GM21737 (cell line): ENCODE measurements around the gene NLGN4X.
"Not testable (repeated sequence)": the region's sequence is repeated elsewhere in the genome, so short reads cannot be mapped to it uniquely, and the experiment has no call there.

Experiments
- ATAC-seq: cut with Tn5 transposase; IDR thresholded peaks from one replicate; pipeline ENCODE4 v1.9.1; 2021; ENCODE audit warnings: mild to moderate bottlenecking, moderate library complexity; ENCODE audit not compliant: unreplicated experiment

Gene NLGN4X

GRCh38 chrX:6015423-6015822, 213.2 kb downstream of the NLGN4X start:
- no peak for ATAC-seq

DNA sequence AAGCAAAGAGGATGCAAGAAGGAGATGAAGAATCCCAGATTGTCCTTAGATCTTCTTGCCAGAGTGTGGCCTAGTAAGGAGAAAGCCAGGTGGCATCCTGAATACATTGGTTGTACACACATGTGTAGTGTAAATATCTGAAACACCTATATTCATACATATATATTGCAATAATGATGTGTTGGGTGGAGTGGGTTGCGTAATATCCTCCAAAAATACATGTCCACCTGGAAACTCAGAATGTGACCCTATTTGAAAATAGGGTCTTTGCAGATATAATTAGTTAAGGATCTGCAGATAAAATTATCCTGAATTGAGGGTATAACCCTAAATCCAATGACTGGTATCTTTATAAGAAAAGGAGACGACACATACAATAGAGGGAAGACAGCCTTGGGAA, 216.3 kb downstream of the NLGN4X start:
- ATAC-seq, result no peak

GRCh38 chrX:6005856-6006255, 222.8 kb downstream of the NLGN4X start:
- no peak for ATAC-seq

DNA sequence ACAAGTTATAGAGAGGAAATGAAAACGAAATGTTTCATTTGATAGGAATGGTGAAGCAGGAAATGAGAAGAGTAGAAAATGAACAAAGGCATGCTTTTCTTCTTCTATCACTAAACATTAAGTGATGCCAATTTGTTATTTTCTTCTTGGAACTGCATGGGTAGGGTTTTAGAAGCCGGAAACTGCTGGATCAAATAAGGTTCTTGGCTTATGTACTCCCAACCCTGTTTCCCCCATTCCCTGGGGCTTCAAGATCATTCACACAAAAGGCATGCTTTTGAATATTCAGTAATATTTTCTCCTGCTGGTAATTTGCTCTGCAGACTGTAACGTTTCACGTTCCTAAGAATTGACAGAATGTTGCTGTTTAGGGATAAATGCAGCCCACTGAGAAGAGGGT, 224.1 kb downstream of the NLGN4X start:
- ATAC-seq, result no peak

DNA sequence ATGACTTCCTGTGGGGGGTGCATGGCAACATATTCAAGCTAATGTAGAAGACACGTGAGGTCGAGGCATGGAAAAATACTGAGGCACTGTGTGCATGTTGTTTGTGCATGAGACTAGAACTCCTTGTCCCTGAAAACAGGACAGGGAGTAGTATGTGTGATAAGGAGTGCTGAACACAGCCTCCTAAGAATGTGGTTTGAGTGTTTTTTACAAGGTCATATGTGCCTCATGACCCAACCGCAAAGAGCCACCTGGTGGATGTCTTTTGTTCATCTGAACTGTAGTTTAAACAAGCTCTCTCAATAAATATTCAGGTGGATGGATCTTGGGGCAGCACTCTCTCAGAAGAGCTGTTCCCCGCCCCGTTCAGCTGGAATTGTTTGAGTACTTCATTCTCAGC, 226.6 kb downstream of the NLGN4X start:
- ATAC-seq, result no peak

GRCh38 chrX:5998901-5999300, 229.8 kb downstream of the NLGN4X start:
- ATAC-seq, result no peak

DNA sequence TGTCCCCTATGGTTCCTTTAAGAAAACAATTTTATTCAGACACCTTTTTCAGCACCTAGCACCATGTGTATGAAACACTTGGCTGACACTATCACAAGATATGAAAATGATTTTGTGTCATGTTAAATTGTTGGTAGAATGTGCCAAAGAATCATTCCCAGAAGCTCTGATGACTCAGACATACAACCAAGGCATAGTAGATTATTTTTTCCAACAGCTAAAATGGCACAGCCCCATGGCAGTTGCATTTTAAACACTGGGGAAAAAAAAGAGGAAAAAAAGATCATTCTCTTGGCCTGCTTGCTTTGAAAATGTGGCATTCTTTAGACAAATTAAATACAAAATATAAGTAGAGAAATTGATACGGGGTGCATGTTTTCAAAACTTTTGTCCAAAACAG, 230.2 kb downstream of the NLGN4X start:
- ATAC-seq, result no peak

- ATAC-seq, result no peak
These were observed 237.3 kb downstream of the NLGN4X start for GRCh38 chrX:5991393-5991792.

GRCh38 chrX:5979338-5979737, 249.3 kb downstream of the NLGN4X start:
- no peak for ATAC-seq

GRCh38 chrX:5976332-5976731, 252.3 kb downstream of the NLGN4X start:
- no peak for ATAC-seq

DNA sequence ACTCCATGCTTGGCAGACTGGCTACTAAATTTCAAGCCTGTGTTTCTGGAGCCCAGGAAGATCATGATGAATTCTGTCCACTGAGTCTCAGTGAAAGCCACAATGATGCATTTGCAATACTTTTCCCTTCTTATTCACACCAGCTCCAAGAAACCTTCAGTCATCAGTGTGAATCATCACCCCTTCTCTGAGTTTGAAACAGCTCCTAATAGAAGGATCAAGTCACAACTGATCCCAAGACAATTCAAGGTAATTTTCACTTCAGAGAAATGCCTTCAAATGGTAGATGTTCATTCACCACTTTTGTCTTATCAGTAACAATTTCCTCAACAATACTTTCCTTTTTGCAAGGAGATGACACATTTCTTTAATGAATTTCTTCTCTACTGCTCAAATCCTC, 257.4 kb downstream of the NLGN4X start:
- no peak for ATAC-seq

DNA sequence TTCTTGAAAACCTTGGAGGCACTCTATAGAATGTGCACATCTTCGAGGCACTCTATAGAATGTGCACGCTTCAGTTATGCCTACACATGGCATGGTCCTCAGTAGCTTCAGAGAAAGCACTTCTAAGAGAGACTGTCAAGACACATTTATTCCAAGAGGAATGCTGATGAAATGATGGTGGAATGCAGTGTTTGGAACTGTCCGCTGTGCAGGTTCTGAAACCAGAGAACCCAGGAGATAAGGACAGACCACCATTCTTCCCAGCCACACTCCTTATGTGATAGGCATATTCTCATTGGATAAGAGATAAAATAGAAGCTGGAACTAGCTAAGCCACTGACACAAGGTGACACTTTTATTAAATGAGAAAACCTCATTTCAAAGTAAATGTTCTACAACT, 263.3 kb downstream of the NLGN4X start:
- ATAC-seq, result no peak

DNA sequence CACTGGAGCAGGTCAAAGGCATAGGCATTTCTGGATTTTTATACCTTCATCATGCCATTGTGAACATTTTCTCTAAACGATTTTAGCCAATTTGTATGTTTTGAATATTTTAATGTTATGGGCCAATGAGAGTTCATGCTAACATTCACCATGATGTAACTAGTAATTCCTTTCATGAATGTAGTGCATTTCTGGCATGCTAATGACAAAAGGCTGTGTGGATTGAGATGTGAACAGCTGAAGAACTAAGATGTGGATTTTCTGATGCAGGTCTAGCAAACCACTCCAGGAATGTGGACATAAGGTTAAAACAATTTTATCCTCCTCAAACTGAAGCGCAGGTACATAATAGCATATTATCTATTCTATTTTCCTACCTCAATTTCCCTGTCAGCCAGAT, 269.4 kb downstream of the NLGN4X start:
- ATAC-seq, result no peak

GRCh38 chrX:5958523-5958922, 270.1 kb downstream of the NLGN4X start:
- no peak for ATAC-seq

DNA sequence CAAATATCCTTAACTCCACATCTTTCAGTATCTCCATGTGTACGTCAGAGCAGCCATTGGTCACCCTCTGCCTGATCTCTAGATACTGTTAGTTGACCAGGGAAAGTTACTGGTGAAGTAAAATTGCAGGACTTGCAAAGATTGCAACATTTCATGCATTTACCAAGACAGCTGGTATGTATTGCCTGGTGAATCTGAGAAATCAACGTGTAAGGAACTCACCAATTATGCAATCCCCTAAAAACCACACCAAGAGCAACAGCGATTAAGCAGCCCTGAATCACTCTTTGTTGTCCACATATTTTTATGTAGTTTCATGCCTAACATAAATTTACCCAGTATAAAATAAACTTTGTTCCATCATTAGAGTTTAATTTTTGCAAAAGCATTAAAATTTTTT, 271.2 kb downstream of the NLGN4X start:
- ATAC-seq, result no peak

- ATAC-seq, result no peak
These were observed 292.2 kb downstream of the NLGN4X start for GRCh38 chrX:5936438-5936837.

DNA sequence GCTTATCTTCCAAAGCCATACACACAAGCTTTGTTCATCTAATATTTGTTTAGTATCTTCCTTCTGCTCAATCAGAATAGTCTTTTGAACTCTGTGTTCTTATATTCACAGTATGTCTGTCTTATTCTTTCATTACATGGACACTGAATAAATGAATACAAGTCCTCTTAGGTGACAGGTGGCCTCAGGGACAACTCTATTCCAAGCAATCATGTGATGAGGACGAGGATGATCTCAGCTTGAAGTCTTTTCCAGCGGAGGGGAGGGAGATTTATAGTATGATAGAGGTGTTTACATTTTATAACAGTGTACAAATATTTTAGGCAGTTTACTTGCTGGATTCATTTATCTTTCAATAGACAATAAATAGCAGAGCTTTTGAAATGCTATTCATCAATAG, 300.4 kb downstream of the NLGN4X start:
- ATAC-seq, result no peak

DNA sequence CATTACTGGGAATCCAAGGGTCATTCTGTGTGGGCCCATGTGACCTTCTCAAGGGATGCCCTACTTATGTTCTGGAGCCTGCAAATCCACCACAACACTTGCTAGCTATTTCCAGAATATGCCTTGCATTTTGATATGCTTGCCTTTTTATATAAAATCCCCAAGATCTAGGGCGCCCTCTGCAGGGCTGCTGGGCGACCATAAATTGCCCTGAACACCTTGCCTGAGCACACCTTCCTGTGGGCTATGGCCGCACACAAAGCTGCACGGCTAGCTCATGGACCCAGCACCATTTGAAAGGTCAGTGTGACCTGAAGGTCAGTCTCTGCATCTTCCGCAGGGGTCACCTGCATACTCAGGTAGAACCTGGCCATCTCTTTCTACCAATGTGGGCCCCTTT, 311.7 kb downstream of the NLGN4X start:
- ATAC-seq, result no peak

DNA sequence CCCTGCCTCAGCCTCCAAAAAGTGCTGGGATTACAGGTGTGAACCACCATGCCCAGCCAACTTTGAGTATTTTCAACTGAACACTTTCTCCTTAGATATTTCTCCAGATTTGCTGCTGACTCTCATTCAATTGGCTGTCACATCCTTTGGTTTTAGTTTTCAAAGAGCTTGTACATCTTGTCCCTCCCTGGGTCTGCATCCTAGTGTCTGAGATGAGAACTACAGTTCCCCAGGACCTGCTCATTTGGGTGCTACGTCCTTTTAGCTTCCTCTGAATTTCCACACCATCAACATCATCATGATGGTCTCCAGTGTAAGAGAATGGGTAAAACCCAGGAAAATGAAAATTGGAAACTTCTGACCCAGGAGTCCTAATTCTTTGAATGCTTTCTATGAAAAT, 312.9 kb downstream of the NLGN4X start:
- ATAC-seq, result no peak

GRCh38 chrX:5907207-5907606, 321.5 kb downstream of the NLGN4X start:
- no peak for ATAC-seq

- ATAC-seq, result not testable (repeated sequence)
These were observed 325.0 kb downstream of the NLGN4X start for GRCh38 chrX:5903586-5904190.

DNA sequence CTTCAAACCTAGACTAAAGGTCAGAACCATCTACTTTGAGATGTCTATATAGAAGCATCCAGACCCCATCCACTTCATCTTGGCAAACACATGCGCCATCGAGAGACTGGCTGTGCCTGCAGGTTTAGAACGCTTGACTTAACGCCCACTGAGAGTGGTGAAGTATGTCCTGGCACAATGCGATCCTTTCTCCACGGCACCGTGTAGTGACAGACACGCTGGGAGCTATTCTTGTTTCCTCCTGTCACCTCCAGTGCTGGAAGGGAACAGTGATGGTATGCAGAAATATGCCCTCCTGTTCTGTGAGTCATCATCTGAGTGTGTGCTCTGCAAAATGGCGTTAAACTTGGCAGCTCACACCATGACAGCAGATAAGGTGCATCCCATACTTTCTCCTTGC, 330.2 kb downstream of the NLGN4X start:
- no peak for ATAC-seq

DNA sequence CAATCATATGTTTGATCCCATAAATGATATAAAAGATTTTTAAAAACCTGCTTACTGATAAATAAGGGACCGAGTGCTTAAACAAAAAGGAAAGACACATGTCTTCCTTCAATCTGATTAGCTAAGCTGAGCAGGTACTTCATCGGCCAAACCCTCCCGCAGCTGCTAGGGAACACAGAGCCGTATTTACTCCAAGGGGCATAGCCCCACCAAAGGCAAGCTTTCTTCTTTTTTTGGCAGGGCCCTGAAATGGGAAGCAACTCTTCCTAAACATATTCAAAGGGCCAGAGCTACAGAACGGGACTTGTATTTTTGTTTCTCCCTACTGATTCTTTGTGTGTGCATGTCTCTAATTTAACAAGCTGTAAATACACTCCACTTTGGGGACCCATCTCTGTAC, 337.3 kb downstream of the NLGN4X start:
- no peak for ATAC-seq
